Stimulated activated CD8-positive, alpha-beta memory T cell treated with anti-CD3 and anti-CD28 coated beads, Interleukin-15, amount 100 ng/mL, for 1 hour (primary cell): ENCODE results near the gene ERMARD.

ENCODE experiments used
- DNase-seq: peaks from one replicate; pipeline ENCODE4 v3.0.0-alpha.2; 2020; ENCODE audit warnings: low read depth

ERMARD gene

GRCh38 chr6:169825558-169826225 is 74.3 kb downstream of the ERMARD start:
- DNase-seq = no peak

GRCh38 chr6:169826697-169827096 is 75.3 kb downstream of the ERMARD start:
- no peak for DNase-seq

DNA sequence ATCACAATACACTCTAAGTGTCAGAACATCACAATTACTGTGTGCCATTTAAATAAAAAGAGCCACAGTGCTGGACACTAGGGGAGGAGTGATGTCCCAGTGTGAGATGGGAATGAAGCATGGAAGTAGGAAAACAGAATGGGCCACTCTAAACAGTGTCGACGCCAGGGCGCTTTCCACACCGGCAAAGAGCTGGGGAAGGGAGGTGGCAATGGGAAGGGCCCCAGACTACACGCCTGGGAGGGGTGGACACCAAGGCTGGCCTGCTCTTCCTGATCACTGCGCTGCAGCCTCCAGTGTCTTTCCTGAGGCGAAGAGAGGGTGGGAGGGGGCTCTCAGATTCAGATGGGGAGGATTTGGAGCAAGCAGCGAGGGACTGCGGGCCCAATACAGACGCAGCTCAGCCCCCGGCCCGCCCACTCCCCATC is 75.9 kb downstream of the ERMARD start:
- no peak for DNase-seq

GRCh38 chr6:169828176-169828575 is 76.8 kb downstream of the ERMARD start:
- DNase-seq = no peak

- DNase-seq = no peak
Measured at GRCh38 chr6:169829786-169830185, 78.4 kb downstream of the ERMARD start.

- DNase-seq = no peak
Measured at GRCh38 chr6:169830876-169831275, 79.5 kb downstream of the ERMARD start.
